Activated CD8-positive, alpha-beta T cell treated with anti-CD3 and anti-CD28 coated beads for 36 hours (primary cell): Measurements from ENCODE around the gene ETNK2. TPM values are rescaled to one million over a fixed set of nuclear protein-coding genes. Genes with fewer than 3 reads are reported as not detected.

Experiments used
- ATAC-seq: fragments of 200-7000 bp; cut with Tn5 transposase; one replicate; pipeline ENCODE4 v1.10.0; 2021; ENCODE audit warnings: mild to moderate bottlenecking, moderate library complexity
- CTCF ChIA-PET: fragments of 350-600 bp; sonication (Branson Sonifier 250); formaldehyde crosslinking; loops from one replicate; lab custom pipeline; 2021; ENCODE audit warnings: antibody characterized with exemption; lab: Charles Lee
- POLR2A ChIA-PET: fragments of 350-600 bp; sonication (Branson Sonifier 250); formaldehyde crosslinking; loops from one replicate; lab custom pipeline; 2021; ENCODE audit warnings: antibody characterized with exemption; lab: Charles Lee
- DNase-seq: peaks from one replicate; pipeline ENCODE4 v3.0.0-alpha.2; 2020
- H3K27ac Mint-ChIP-seq: one replicate; pipeline ENCODE4 v1.8.0; 2021; ENCODE audit warnings: mild to moderate bottlenecking, mixed read lengths
- H3K27me3 Mint-ChIP-seq: one replicate; pipeline ENCODE4 v1.8.0; 2021; ENCODE audit warnings: mixed read lengths
- H3K36me3 Mint-ChIP-seq: one replicate; pipeline ENCODE4 v1.8.0; 2021; ENCODE audit warnings: low read depth, mixed read lengths
- H3K4me1 Mint-ChIP-seq: one replicate; pipeline ENCODE4 v1.8.0; 2021; ENCODE audit warnings: low read depth, mixed read lengths
- H3K4me3 Mint-ChIP-seq: one replicate; pipeline ENCODE4 v1.8.0; 2021; ENCODE audit warnings: mild to moderate bottlenecking, moderate library complexity, mixed read lengths
- H3K9me3 Mint-ChIP-seq: one replicate; pipeline ENCODE4 v1.8.0; 2021; ENCODE audit warnings: mixed read lengths
- CTCF ChIP-seq: fragments of 200-600 bp; IDR thresholded peaks from one replicate; pipeline ENCODE4 v1.8.0; 2022; ENCODE audit warnings: antibody characterized with exemption, mild to moderate bottlenecking
- intact Hi-C: fragments of 100-400 bp; cut with micrococcal nuclease; formaldehyde crosslinking; loops from one replicate; pipeline ENCODE4 v1.10.0; 2022
- total RNA-seq, 2 experiments: library from RNA; stranded (reverse); gene quantifications; one replicate each; pipeline ENCODE4 v1.2.3, GENCODE V29; 2021

The ETNK2 gene
- total RNA-seq, 2 experiments from 2014 or later = 1.3 to 1.4 TPM

GRCh38 chr1:204194080-204194479 lies 42.2 kb upstream of the ETNK2 start:
- DNase-seq (no peak), ATAC-seq (no peak)
- CTCF ChIA-PET = no interaction called here
- no peaks in the 10 kb centered on the region for H3K36me3 Mint-ChIP-seq
- POLR2A ChIA-PET = no interaction called here
- H3K4me1 Mint-ChIP-seq = peaks cover 26% of the 10 kb centered on the region
- intact Hi-C loops = no loop called here
- peaks cover 12% of the 10 kb centered on the region for H3K27me3 Mint-ChIP-seq
- no peak for TF ChIP-seq CTCF
- no peaks in the 10 kb centered on the region for H3K9me3 Mint-ChIP-seq
- H3K4me3 Mint-ChIP-seq = no peak overlapping the region
- H3K27ac Mint-ChIP-seq = no peak overlapping the region

- TF ChIP-seq CTCF = no peak
- CTCF ChIA-PET = interaction anchor here (1.0 to 6.3 kb wide), 5 partner anchors 14 to 206 kb away, joined by 3 to 44 read pairs (median 4); no protein-coding TSS in a partner anchor
- H3K36me3 Mint-ChIP-seq = no peaks in the 10 kb centered on the region
Measured at GRCh38 chr1:204192589-204193352, 40.9 kb upstream of the ETNK2 start.

GRCh38 chr1:204192046-204192445 lies 40.2 kb upstream of the ETNK2 start:
- POLR2A ChIA-PET = interaction anchor here (0.6 to 0.9 kb wide), 2 partner anchors 9 to 291 kb away, joined by 3 read pairs; no protein-coding TSS in a partner anchor
- CTCF ChIA-PET = interaction anchor here (1.0 to 6.3 kb wide), 5 partner anchors 15 to 206 kb away, joined by 3 to 44 read pairs (median 4); no protein-coding TSS in a partner anchor
- TF ChIP-seq CTCF = no peak
- ATAC-seq = no peak
- DNase-seq = no peak
- intact Hi-C loops = no loop called here
- Mint-ChIP-seq H3K27ac (no peak overlapping the region), H3K27me3 (peaks cover 30% of the 10 kb centered on the region), H3K4me1 (peaks cover 29% of the 10 kb centered on the region), H3K36me3 (no peaks in the 10 kb centered on the region), H3K9me3 (no peaks in the 10 kb centered on the region), H3K4me3 (no peak overlapping the region)

More at GRCh38 chr1:204192589-204193352, 40.9 kb upstream of the ETNK2 start:
- H3K4me1 Mint-ChIP-seq = peaks cover 29% of the 10 kb centered on the region
- no peak overlapping the region for H3K27ac Mint-ChIP-seq
- peaks cover 22% of the 10 kb centered on the region for H3K27me3 Mint-ChIP-seq
- ATAC-seq = no peak
- POLR2A ChIA-PET = interaction anchor here (0.6 kb wide), 2 partner anchors 508 to 949 kb away, joined by 3 read pairs; no protein-coding TSS in a partner anchor
- no peak for DNase-seq
- H3K9me3 Mint-ChIP-seq = no peaks in the 10 kb centered on the region
- no peak overlapping the region for H3K4me3 Mint-ChIP-seq
- intact Hi-C loops = no loop called here

GRCh38 chr1:204191456-204191855 lies 39.6 kb upstream of the ETNK2 start:
- CTCF ChIA-PET = interaction anchor here (1.2 to 6.3 kb wide), 6 partner anchors 11 to 172 kb away, joined by 3 to 44 read pairs (median 4); no protein-coding TSS in a partner anchor
- POLR2A ChIA-PET = interaction anchor here (0.6 to 0.9 kb wide), 2 partner anchors 9 to 291 kb away, joined by 3 read pairs; no protein-coding TSS in a partner anchor
- Mint-ChIP-seq H3K4me3 (no peak overlapping the region), H3K27me3 (peaks cover 31% of the 10 kb centered on the region), H3K9me3 (no peaks in the 10 kb centered on the region), H3K27ac (no peak overlapping the region), H3K4me1 (peaks cover 29% of the 10 kb centered on the region), H3K36me3 (no peaks in the 10 kb centered on the region)
- TF ChIP-seq CTCF = no peak
- DNase-seq = no peak
- no peak for ATAC-seq
- intact Hi-C loops = no loop called here
